ENCODE data around the gene LPAR2.
"Not testable (repeated sequence)": the region's sequence is repeated elsewhere in the genome, so short reads cannot be mapped to it uniquely, and the experiment has no call there.

LPAR2 gene

DNA sequence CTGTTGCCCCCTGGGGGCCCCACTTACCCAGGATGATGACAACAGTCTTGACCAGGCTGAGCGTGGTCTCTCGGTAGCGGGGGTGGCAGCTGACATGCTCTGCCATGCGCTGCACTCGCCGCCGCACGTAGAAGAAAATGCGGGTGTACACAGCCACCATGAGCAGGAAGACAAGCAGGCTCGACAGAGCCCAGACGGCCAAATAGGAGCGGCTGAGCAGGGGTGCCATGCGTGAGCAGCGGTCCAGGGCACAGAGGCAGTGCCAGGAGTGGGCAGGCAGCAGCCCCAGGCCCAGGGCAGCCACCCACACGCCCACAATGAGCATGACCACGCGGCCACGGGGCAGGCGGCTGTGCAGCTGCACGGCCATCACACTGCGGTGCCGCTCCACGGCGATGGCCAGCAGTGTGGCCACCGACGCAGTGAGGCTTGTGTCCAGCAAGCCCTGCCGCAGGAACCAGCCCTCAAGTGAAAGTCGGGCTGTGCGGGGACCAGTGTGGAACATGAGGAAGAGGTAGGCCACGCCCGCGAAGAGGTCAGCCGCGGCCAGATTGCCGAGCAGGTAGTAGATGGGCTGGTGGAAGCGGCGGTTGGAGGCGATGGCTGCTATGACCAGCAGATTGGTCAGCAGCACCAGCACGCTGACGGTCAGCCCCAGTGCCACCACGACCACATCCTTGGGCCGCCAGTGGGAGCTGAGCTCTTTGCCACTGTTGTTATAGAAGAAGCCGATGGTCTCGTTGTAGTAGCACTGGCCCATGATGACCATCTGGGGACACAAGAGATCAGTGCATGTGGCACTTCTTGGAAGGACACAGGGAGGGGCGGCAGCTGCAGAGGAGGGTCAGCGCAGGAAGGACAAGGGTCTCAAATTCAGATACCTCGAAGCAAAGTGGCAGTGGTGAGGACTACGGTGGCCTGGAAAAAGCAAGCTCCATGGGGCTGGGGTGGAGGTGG is 1.2 kb downstream of the LPAR2 start:
- Histone ChIP-seq H3K9ac (ENCODE audit: low read depth, low read length) (peak overlapping the region; percentile 88; the same call in 1 of the 2 replicates), H3K9me3 (ENCODE audit: insufficient read depth, low read depth, low read length) (no peaks in the 10 kb centered on the region), H3K4me1 (ENCODE audit: insufficient read depth, low read length) (peaks cover 14% of the 10 kb centered on the region; the same call in 1 of the 2 replicates), H3K36me3 (ENCODE audit: insufficient read depth, low read depth, low read length) (peaks cover 26% of the 10 kb centered on the region), H3K27me3 (ENCODE audit: insufficient read depth, low read length) (no peaks in the 10 kb centered on the region), H3K27ac (ENCODE audit: low read length) (no peak overlapping the region), H3K4me3 (ENCODE audit: low read length) (peak overlapping the region; percentile 92)

DNA sequence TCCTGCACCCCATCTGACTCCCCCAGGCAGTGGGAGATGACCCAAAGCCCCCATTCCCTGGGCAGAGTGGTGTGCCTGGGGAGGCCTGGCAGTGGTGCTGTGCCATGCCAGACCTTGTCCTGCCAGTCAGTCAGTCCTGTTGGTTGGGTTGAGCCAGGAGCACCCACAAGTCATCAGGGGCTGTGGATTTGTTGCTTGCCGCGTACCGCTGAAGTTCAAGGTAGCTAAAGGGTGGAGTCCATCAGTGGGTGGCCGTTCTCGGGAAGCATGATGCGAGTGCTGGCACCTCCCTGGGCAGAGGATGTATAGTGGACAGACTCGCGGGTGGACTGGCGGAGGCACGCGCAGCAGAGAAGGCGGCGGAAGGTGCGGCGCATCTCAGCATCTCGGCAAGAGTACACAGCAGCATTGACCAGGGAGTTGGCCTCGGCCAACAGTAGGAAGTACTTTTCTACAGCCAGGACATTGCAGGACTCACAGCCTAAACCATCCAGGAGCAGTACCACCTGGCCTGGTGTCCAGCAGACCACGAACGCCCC is 3.9 kb downstream of the LPAR2 start:
- Histone ChIP-seq H3K4me3 (ENCODE audit: low read length) (no peak overlapping the region), H3K9ac (ENCODE audit: low read depth, low read length) (no peak overlapping the region), H3K27ac (ENCODE audit: low read length) (no peak overlapping the region), H3K27me3 (ENCODE audit: insufficient read depth, low read length) (peaks cover 7% of the 10 kb centered on the region), H3K9me3 (ENCODE audit: insufficient read depth, low read depth, low read length) (no peaks in the 10 kb centered on the region), H3K4me1 (ENCODE audit: insufficient read depth, low read length) (peaks cover 14% of the 10 kb centered on the region; the same call in 1 of the 2 replicates), H3K36me3 (ENCODE audit: insufficient read depth, low read depth, low read length) (peaks cover 30% of the 10 kb centered on the region)

DNA sequence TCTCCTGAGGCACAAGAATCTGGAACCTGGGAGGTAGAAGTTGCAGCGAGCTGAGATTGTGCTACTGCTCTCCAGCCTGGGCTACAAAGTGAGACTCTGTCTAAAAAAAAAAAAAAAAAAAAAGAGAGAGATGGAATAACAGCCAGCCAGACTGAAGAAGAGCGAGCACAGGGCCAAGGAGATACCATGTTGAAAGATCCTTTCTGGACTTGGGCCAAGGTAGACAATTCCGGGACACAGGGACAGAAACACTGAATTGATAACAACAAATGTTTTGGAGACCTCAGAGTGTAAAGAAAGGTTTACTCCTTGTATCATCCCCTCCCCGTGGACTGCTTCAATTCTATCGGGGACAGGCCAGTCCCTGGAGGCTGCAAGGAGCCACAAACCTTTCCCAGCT is 4.6 kb downstream of the LPAR2 start:
- Histone ChIP-seq H3K9ac (ENCODE audit: low read depth, low read length) (no peak overlapping the region), H3K4me3 (ENCODE audit: low read length) (no peak overlapping the region), H3K27ac (ENCODE audit: low read length) (no peak overlapping the region), H3K9me3 (ENCODE audit: insufficient read depth, low read depth, low read length) (no peaks in the 10 kb centered on the region), H3K27me3 (ENCODE audit: insufficient read depth, low read length) (peaks cover 10% of the 10 kb centered on the region), H3K36me3 (ENCODE audit: insufficient read depth, low read depth, low read length) (peaks cover 30% of the 10 kb centered on the region), H3K4me1 (ENCODE audit: insufficient read depth, low read length) (peaks cover 14% of the 10 kb centered on the region; the same call in 1 of the 2 replicates)

DNA sequence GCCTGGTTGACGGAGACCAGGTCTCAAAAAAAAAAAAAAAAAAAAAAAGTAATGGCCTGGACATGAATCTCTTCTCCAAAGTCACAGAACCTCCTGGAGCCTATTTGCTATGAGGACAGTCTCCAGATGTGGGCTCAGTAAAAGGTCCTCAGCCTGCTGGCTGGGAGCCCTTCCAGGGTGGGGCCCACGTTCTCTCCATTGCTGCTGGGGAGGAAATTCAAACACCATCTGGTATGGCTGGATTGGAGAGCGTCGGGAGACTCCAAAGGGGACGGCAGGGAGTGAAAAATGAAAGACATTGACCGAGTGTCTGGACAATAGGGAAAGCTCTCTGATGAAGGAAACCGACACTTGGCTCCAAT is 8.2 kb downstream of the LPAR2 start:
- H3K9me3 ChIP-seq (ENCODE audit: insufficient read depth, low read depth, low read length): no peaks in the 10 kb centered on the region
- H3K9ac ChIP-seq (ENCODE audit: low read depth, low read length): no peak overlapping the region
- H3K4me3 ChIP-seq (ENCODE audit: low read length): no peak overlapping the region
- H3K4me1 ChIP-seq (ENCODE audit: insufficient read depth, low read length): no peaks in the 10 kb centered on the region
- H3K36me3 ChIP-seq (ENCODE audit: insufficient read depth, low read depth, low read length): peaks cover 21% of the 10 kb centered on the region
- peaks cover 24% of the 10 kb centered on the region for H3K27me3 ChIP-seq (ENCODE audit: insufficient read depth, low read length)
- H3K27ac ChIP-seq (ENCODE audit: low read length): no peak overlapping the region

DNA sequence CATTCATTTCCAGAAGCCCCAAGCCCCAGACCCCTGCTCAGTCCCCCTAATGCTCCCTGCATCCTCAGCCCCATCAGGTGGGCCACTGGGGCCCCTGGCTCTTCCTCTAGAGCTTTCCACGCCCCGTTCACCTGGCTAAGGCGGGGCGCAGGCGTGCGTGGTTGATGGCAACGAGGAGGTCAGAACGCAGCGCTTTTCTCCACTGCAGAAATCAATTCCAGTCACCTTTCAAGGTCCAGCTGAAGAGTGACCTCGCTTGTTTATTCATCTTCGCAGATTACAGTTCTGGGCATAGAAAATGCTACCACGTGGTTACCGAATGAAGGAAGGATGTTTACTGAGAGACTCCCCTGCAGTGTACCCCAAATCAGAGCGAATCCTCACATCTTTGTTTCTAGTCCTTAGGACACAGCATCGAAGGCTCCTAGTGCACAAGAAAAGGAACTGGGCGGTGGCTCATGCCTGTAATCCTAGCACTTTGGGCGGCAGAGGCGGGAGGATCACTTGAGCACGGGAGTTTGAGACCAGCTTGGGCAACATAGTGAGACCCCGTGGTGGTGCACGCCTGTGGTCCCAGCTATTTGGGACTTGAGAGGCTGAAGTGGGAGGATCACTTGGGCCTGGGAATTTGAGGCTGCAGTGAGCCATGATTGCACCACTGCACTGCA is 8.7 kb downstream of the LPAR2 start:
- H3K4me3 ChIP-seq (ENCODE audit: low read length): peak overlapping the region; percentile 61; the same call in 1 of the 2 replicates

DNA sequence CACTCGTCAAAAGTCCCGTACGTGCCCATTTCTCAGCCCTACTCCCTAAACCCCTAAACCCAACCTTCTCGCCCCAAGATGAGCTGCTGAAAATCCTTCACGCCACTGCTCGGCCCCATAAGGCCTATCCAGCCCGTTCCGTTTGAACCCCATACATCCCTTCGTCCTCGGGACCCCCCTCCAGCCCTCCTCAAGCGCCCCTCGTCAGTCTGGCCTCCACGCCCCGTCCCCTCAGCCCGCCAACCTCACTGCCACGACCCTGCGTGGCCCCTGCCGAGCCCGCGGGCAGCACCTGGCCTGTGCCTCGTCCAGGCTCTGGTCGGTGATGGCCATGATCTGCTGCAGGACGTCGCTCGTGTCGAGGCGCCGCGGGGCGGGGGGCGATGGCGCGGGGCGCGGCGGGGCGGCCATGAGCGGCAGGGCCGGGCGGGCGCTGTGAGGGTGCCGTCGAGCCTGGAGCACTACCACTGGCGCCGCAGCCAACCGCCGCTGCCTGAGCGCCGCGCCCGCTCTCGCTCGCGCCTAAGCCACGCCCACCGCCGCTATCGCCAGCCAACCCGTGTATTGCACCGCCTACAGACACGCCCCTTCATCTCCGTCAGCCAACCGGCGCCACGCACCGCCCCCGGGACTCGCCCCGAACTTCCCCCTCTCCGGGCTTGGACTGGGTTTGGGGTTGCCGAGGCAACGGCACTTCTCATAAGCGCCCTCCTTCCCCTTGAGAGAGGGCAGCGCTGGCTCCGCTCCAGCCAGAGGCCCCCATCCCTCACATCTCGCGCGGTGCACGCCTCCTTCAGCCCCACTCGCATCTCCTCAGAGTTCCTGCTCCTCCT is 9.6 kb downstream of the LPAR2 start, which contains the start of gene PBX4:
PBX4 (minus strand) TSS at position 469 of the 833 bp plus-strand sequence; CDS start at position 411, 58 bp downstream.
- peaks cover 24% of the 10 kb centered on the region for H3K27me3 ChIP-seq (ENCODE audit: insufficient read depth, low read length)
- H3K4me3 ChIP-seq (ENCODE audit: low read length): peak within 1 kb of the TSS; percentile 61
- no peaks in the 10 kb centered on the region for H3K9me3 ChIP-seq (ENCODE audit: insufficient read depth, low read depth, low read length)
- H3K27ac ChIP-seq (ENCODE audit: low read length): no peak within 1 kb of the TSS
- H3K36me3 ChIP-seq (ENCODE audit: insufficient read depth, low read depth, low read length): peaks cover 9% of the 10 kb centered on the region; the same call in 1 of the 2 replicates
- H3K4me1 ChIP-seq (ENCODE audit: insufficient read depth, low read length): no peaks in the 10 kb centered on the region
- H3K9ac ChIP-seq (ENCODE audit: low read depth, low read length): peak within 1 kb of the TSS; percentile 51; the same call in 1 of the 2 replicates

More for the DNA sequence above, 8.7 kb downstream of the LPAR2 start:
- Histone ChIP-seq H3K9me3 (ENCODE audit: insufficient read depth, low read depth, low read length) (no peaks in the 10 kb centered on the region), H3K36me3 (ENCODE audit: insufficient read depth, low read depth, low read length) (peaks cover 18% of the 10 kb centered on the region), H3K27ac (ENCODE audit: low read length) (no peak overlapping the region), H3K27me3 (ENCODE audit: insufficient read depth, low read length) (peaks cover 24% of the 10 kb centered on the region), H3K4me1 (ENCODE audit: insufficient read depth, low read length) (no peaks in the 10 kb centered on the region), H3K9ac (ENCODE audit: low read depth, low read length) (no peak overlapping the region)

DNA sequence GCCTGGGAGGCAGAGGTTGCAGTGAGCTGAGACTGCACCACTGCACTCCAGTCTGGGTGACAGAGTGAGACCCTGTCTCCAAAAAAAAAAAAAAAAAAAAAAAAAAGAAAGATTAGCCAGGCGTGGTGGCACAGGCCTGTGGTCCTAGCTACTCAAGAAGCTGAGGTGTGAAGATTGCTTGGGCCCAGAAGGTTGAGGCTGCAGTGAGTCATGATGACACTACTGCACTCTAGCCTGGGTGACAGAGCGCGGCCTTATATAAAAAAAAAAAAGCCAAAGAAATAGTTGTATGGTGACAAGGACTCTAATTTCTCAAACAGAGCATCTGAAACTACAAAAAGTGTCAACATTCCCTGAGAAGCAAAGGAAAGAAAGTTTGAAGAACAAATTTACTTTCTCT is 12.9 kb downstream of the LPAR2 start:
- Histone ChIP-seq H3K27ac (ENCODE audit: low read length) (no peak overlapping the region), H3K9ac (ENCODE audit: low read depth, low read length) (no peak overlapping the region), H3K4me1 (ENCODE audit: insufficient read depth, low read length) (no peaks in the 10 kb centered on the region)

DNA sequence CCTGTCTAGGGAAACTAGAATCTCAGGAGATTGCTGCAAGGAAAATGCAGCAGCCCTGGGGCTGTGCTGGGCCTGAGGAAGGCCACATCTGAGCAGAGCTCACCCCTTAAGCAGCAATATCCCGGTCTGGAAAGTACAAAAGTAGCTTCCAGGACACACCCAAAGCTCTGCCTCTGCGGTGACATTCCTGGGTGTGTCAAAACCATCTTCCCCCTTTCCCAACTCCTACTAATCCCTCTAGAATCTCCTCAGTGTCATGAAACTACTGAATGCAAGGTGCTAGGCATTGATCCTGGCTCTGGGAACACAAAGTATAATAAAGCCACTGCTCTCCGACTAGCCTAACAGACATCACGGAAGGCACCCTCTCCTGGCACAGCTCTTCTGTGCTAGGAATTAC is 14.5 kb downstream of the LPAR2 start:
- Histone ChIP-seq H3K36me3 (ENCODE audit: insufficient read depth, low read depth, low read length) (no peaks in the 10 kb centered on the region), H3K4me1 (ENCODE audit: insufficient read depth, low read length) (no peaks in the 10 kb centered on the region), H3K9me3 (ENCODE audit: insufficient read depth, low read depth, low read length) (no peaks in the 10 kb centered on the region), H3K27me3 (ENCODE audit: insufficient read depth, low read length) (peaks cover 14% of the 10 kb centered on the region), H3K4me3 (ENCODE audit: low read length) (no peak overlapping the region), H3K27ac (ENCODE audit: low read length) (no peak overlapping the region), H3K9ac (ENCODE audit: low read depth, low read length) (no peak overlapping the region)

More for the DNA sequence above, 12.9 kb downstream of the LPAR2 start:
- Histone ChIP-seq H3K27me3 (ENCODE audit: insufficient read depth, low read length) (peaks cover 24% of the 10 kb centered on the region), H3K9me3 (ENCODE audit: insufficient read depth, low read depth, low read length) (no peaks in the 10 kb centered on the region), H3K36me3 (ENCODE audit: insufficient read depth, low read depth, low read length) (no peaks in the 10 kb centered on the region), H3K4me3 (ENCODE audit: low read length) (no peak overlapping the region)

DNA sequence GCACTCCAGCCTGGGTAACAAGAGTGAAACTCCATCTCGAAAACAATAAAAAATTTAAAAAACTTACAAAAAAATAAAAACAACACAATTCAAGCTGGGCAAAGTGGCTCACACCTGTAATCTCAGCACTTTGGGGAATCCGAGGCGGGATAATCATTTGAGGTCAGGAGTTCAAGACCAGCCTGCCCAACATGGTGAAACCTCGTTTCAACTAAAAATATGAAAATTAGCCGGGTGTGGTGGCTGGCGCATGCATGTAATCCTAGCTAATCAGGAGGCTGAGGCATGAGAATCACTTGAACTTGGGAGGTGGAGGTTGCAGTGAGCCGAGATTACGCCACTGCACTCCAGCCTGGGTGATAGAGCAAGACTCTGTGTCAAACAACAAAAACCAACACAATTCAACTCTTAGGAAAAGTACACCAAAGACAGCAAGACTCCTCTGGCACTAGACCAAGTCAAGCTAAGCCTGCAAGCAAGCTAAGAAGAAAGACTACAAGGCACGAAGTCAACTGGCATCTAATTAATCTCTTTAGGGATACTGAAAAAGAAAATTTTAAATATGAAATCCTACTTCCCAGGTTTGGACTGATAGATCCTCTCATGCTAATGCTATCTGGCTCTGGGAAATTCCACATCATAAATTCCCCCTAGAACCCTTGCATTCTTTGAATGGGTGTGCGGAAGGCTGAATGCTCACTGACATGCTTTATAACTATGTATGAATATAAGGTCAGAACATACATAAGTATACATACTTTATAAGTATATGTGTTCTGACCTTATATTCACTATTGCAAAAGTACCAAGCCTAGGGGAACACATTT is 17.4 kb downstream of the LPAR2 start:
- Histone ChIP-seq H3K9me3 (ENCODE audit: insufficient read depth, low read depth, low read length) (no peaks in the 10 kb centered on the region), H3K27ac (ENCODE audit: low read length) (no peak overlapping the region), H3K4me1 (ENCODE audit: insufficient read depth, low read length) (no peaks in the 10 kb centered on the region), H3K36me3 (ENCODE audit: insufficient read depth, low read depth, low read length) (no peaks in the 10 kb centered on the region), H3K4me3 (ENCODE audit: low read length) (no peak overlapping the region), H3K9ac (ENCODE audit: low read depth, low read length) (no peak overlapping the region), H3K27me3 (ENCODE audit: insufficient read depth, low read length) (no peaks in the 10 kb centered on the region)

DNA sequence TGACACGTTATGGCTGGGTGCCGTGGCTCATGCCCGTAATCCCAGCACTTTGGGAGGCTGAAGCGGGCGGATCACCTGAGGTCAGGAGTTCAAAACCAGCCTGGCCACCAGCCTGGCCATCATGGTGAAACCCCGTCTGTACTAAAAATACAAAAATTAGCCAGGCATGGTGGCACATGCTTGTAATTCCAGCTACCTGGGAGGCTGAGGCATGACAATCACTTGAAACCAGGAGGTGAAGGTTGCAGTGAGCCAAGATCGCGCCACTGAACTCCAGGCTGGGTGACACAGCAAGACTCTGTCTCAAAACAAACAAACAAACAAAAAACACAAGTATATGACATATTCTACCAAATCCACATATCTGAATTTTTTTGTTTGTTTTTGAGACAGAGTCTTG is 21.3 kb downstream of the LPAR2 start:
- not testable (repeated sequence) for H3K4me1 ChIP-seq (ENCODE audit: insufficient read depth, low read length); H3K36me3 ChIP-seq (ENCODE audit: insufficient read depth, low read depth, low read length); H3K4me3 ChIP-seq (ENCODE audit: low read length); H3K27me3 ChIP-seq (ENCODE audit: insufficient read depth, low read length); H3K9me3 ChIP-seq (ENCODE audit: insufficient read depth, low read depth, low read length); H3K27ac ChIP-seq (ENCODE audit: low read length); H3K9ac ChIP-seq (ENCODE audit: low read depth, low read length)
